Sigmoid colon (tissue), 4 donors: ENCODE measurements around the gene TYMS.

Source experiments
- CTCF ChIP-seq, 4 experiments: fragments of 450-650 bp in 3 of 4; fragments of 200-600 bp in 1 of 4; IDR thresholded peaks; one replicate each; pipeline ENCODE4 v1.5.1; 2016 to 2019; ENCODE audit warnings: antibody characterized with exemption in 4 of 4, mild to moderate bottlenecking in 3 of 4, moderate library complexity in 2 of 4
- POLR2A ChIP-seq, 2 donors: fragments of 450-650 bp; IDR thresholded peaks; one replicate each; pipeline ENCODE4 v1.6.1; 2016; ENCODE audit warnings: antibody characterized with exemption in 2 of 2, mild to moderate bottlenecking in 2 of 2, moderate library complexity in 2 of 2
- POLR2AphosphoS5 ChIP-seq, 4 donors: sonication (generic); formaldehyde crosslinking; IDR thresholded peaks; one replicate each; pipeline ENCODE4 v1.6.1; 2017; ENCODE audit warnings: antibody characterized with exemption in 4 of 4

GRCh38 chr18:708096-708495 lies 50.6 kb downstream of the TYMS start:
- TF ChIP-seq POLR2A (IDR thresholded peaks at IDR 0.05) (no peak), CTCF (IDR thresholded peaks at IDR 0.05) (no peak), POLR2AphosphoS5 (IDR thresholded peaks at IDR 0.05) (no peak)
